ENCODE measurements around the gene SEC63.
"Not testable (repeated sequence)": the region's sequence is repeated elsewhere in the genome, so short reads cannot be mapped to it uniquely, and the experiment has no call there.

SEC63 gene, protein sequence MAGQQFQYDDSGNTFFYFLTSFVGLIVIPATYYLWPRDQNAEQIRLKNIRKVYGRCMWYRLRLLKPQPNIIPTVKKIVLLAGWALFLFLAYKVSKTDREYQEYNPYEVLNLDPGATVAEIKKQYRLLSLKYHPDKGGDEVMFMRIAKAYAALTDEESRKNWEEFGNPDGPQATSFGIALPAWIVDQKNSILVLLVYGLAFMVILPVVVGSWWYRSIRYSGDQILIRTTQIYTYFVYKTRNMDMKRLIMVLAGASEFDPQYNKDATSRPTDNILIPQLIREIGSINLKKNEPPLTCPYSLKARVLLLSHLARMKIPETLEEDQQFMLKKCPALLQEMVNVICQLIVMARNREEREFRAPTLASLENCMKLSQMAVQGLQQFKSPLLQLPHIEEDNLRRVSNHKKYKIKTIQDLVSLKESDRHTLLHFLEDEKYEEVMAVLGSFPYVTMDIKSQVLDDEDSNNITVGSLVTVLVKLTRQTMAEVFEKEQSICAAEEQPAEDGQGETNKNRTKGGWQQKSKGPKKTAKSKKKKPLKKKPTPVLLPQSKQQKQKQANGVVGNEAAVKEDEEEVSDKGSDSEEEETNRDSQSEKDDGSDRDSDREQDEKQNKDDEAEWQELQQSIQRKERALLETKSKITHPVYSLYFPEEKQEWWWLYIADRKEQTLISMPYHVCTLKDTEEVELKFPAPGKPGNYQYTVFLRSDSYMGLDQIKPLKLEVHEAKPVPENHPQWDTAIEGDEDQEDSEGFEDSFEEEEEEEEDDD

DNA sequence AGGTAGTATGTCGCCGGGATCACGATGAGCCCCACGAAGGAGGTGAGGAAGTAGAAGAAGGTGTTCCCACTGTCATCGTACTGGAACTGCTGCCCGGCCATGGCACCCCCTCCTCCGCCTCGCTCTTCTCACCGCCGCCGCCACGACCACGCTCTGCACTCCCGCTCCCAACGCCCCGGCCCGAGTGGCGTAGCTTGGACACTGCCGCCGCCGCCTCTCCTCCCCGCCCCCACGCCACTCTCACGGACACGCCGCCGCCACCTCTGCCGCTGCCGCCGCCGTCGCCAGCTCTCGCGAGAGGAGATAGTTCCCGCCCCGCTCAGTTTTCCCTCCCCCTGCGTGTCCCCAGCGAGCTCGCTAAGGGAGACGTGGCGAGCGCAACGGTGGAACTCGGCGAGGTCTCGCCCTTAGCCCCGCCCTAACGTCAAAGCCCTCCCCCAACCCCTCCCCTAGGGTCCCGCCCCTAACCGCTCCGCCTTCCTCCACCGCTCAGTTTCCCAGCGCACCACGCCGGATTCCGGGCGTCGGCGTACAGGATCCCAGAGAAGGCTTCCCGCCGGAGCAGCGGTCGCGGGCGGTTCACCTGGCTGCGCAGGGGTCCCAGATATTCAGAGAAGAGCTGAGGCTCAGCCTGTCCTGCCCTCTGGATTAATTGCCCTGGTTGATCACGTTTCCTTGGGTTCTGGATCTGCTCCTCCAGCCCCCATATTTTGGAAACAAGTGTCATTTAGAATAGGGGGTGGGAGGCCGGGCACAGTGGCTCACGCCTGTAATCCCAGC is at the start of gene SEC63:
Gene SEC63, minus strand, starts transcription at position 300 of the 780 bp plus-strand sequence. Its CDS starts 199 bp downstream, at position 101.
- FAIRE-seq (peak; percentile 94), DNase-seq (ENCODE audit: insufficient read length, low spot score) (peak; percentile 98)

GRCh38 chr6:108005961-108006360 is 48.0 kb upstream of the SEC63 start:
- FAIRE-seq, result no peak

GRCh38 chr6:108004861-108005260 is 46.9 kb upstream of the SEC63 start:
- no peak for DNase-seq (ENCODE audit: insufficient read length, low spot score)
- FAIRE-seq, result no peak

More at GRCh38 chr6:108005961-108006360, 48.0 kb upstream of the SEC63 start:
- DNase-seq (ENCODE audit: insufficient read length, low spot score), result no peak

- DNase-seq (ENCODE audit: insufficient read length, low spot score), result no peak
- no peak for FAIRE-seq
Measured at GRCh38 chr6:108002365-108003221, 44.6 kb upstream of the SEC63 start.

DNA sequence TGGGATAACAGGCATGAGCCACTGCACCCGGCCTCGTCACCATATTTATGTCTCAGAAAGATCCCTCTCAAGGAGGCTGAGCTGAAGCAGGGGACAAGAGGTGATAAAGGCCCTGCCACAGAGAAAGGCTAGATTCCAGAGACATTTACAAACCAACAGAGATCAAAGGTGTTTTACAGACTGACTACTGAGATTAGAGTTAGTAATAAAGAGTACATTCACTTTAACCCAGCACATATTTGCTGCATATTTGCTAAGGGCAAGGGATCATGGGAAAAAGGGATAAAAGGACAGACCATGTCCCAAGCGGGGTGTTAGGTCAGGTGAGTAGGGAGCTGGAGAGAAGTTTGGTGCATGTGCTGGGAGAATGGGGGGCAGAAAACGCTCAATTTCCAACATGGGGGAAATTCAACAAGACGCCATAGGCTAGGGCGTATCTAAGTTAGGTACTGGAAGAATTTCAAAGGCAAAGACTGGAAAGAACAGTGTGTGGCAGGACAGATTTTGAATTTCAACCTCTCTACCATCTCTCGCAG is 43.8 kb upstream of the SEC63 start:
- no peak for DNase-seq (ENCODE audit: insufficient read length, low spot score)
- no peak for FAIRE-seq

GRCh38 chr6:108000259-108000658 is 42.3 kb upstream of the SEC63 start:
- not testable (repeated sequence) for DNase-seq (ENCODE audit: insufficient read length, low spot score); FAIRE-seq

DNA sequence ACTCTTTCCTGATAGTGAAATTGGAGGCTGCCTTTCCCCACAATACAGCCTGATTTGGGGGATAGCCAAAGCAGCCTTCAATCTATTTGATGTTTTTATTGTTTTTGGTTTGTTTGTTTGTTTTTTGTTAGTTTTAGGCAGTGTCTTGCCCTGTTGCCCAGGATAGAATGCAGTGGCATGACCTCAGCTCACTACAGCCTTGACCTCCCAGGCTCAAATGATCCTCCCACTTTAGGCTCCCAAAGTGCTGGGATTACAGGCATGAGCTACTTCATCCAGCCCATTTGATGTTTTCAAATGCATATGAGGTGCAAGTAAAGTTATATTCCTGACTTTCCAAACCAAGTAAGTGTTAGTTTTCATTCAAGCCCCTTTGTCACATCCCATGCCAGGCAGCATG is 41.3 kb upstream of the SEC63 start:
- no peak for DNase-seq (ENCODE audit: insufficient read length, low spot score)
- no peak for FAIRE-seq

DNA sequence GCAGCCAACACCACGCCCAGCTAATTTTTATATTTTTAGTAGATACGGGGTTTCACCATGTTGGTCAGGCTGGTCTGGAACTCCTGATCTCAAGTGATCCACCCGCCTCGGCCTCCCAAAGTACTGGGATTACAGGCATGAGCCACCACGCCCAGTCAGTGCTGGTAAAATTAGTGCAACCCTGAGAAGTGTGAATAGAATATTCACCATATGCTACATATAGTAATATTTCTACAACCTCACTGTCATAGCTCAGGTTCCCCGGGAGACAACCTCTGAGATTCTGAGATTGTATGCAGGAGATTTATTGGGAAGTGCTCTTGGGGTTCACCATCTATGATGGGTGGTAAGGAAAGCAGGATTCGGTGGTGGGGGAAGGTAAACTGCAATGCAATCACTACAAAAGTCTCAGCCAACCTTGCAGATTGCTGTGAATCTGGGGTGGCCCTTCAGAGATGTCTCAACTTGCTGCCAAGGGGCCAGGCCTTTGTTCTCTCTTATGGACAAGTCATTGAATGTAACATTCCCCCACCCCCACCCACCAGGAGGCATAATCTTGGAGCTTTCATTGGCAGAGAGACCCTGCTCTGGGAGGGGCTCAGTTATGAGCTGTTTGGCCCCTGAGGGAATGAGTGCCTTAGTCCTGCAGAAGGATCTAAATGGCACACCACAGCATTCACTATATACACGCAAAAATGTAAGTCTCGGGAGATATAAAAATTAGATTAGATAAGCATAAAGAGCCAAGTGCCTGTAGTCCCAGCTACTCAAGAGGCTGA is 34.0 kb upstream of the SEC63 start:
- DNase-seq (ENCODE audit: insufficient read length, low spot score) (no peak), FAIRE-seq (no peak)

DNA sequence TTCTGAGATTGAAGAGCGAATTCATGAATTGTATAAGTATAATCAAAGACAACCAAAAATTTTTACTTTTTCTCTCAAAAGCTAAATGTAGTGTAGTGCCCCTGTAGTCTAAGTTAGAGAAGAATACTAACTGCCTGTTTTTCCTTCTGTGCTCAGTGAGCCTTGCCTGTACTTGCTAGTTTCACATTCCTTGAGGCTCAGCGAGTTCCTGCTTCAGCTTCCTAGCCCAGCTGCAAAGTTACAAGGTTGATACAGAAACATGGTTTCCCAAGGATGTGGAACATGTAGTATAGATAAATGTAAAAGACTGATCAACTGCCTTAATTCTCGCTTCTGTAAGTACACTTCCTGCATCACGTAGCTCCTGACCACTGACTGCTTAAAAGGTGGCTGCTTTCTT is 33.1 kb upstream of the SEC63 start:
- DNase-seq (ENCODE audit: insufficient read length, low spot score) (no peak), FAIRE-seq (no peak)

DNA sequence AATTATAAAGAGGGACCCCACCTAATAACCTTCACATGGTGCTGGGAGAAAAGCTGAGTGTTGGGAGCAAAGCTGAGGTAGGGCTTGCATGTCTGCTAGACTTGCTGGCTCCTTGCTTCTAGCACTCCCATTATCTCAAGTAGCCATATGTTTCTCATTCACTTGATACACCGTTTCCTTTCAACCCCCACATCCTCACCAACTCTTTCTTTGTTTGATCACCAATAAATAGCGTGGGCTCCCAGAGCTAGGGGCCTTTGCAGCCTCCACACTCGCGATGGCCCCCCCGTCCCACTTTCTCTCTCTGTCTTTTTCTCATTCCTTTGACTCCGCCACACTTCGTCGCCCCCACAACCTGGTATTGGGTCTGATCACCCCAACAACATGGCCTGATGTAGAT is 32.6 kb upstream of the SEC63 start:
- DNase-seq (ENCODE audit: insufficient read length, low spot score); FAIRE-seq: not testable (repeated sequence)

- no peak for FAIRE-seq
- no peak for DNase-seq (ENCODE audit: insufficient read length, low spot score)
Measured at GRCh38 chr6:107989166-107990094, 31.4 kb upstream of the SEC63 start.

GRCh38 chr6:107988570-107988969 is 30.6 kb upstream of the SEC63 start:
- DNase-seq (ENCODE audit: insufficient read length, low spot score) (no peak), FAIRE-seq (no peak)

GRCh38 chr6:107987805-107988204 is 29.8 kb upstream of the SEC63 start:
- FAIRE-seq, result no peak
- DNase-seq (ENCODE audit: insufficient read length, low spot score), result no peak

- DNase-seq (ENCODE audit: insufficient read length, low spot score) (no peak), FAIRE-seq (no peak)
Measured at GRCh38 chr6:107985701-107986100, 27.7 kb upstream of the SEC63 start.

DNA sequence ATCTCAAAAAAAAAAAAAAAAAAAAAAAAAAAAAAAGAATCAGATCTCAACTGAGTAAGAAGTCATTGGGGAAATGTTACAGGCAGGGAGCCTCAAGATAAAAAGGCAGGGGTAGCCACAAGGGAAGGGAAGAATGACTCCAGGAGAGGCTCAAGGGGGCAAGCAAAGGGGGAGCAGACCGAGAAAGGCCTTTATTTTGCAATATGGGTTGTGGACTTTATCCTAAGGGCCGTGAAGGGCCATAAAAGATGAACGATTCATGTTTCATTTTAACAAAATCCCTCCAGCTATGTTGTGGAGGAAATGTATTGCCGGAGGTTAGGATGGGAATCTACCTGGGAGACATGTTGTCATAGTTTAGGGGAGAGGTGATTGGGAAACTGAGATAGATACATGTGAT is 25.8 kb upstream of the SEC63 start:
- no peak for FAIRE-seq

GRCh38 chr6:107982486-107982885 is 24.5 kb upstream of the SEC63 start:
- DNase-seq (ENCODE audit: insufficient read length, low spot score) (no peak), FAIRE-seq (no peak)

More for the DNA sequence above, 25.8 kb upstream of the SEC63 start:
- DNase-seq (ENCODE audit: insufficient read length, low spot score), result no peak

DNA sequence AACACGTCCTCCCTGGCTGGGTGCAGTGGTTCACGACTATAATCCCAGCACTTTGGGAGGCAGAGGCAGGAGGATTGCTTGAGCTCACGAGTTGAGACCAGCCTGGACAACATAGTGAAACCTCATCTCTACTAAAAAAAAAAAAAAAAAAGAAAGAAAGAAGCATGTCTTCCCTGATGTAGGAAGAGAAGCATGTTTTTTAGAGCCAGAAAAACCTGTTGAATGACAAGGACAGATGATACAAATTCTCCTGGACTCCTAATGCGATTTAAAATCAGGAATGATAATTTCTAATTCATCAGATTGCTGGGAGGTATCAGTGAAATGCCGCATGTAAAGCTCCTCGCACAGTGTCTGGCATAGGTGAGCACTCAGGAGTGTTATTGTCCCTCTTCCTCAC is 23.7 kb upstream of the SEC63 start:
- FAIRE-seq (no peak), DNase-seq (ENCODE audit: insufficient read length, low spot score) (no peak)

GRCh38 chr6:107977283-107977682 is 19.3 kb upstream of the SEC63 start:
- FAIRE-seq (no peak), DNase-seq (ENCODE audit: insufficient read length, low spot score) (no peak)
